Measurements from ENCODE around the gene MTFMT.
A peak's percentile ranks its signal among the peaks of the same experiment; 100 is the strongest.

The MTFMT gene

DNA sequence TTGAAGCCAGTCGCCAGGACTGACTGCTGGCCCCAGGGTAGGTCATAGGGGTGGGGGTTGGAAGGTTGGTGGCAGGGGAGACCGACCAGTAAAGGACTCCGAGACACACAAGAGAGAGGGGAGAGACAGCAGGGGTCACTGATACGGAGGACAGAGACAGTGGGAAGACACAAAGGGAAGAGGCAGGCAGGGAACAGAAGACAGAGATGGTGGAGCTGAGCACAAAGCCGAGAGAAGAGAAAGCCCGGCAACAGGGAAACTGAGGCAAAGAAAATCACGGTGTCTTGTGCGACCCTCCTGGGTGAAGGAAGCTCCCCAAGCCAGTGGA lies 37.8 kb upstream of the MTFMT start:
- H3K36me3 ChIP-seq (ENCODE audit: insufficient read depth, insufficient read length, low read length): peaks cover 27% of the 10 kb centered on the region
- peak overlapping the region; percentile 83 for H3K4me3 ChIP-seq (ENCODE audit: insufficient read length, low read depth)
- peak overlapping the region; percentile 84 for H3K9ac ChIP-seq (ENCODE audit: insufficient read length, low read depth)
- H3K4me1 ChIP-seq (ENCODE audit: insufficient read depth, insufficient read length): peaks cover 14% of the 10 kb centered on the region
- DNase-seq (ENCODE audit: low read depth, low spot score): no peak
- no peaks in the 10 kb centered on the region for H3K27me3 ChIP-seq (ENCODE audit: insufficient read depth, insufficient read length)
- TF ChIP-seq ZNF274 (IDR thresholded peaks at IDR 0.05; ENCODE audit: low read depth, low read length): no peak
- no peak for TF ChIP-seq SUZ12 (IDR thresholded peaks at IDR 0.05; ENCODE audit: extremely low read depth, insufficient read depth, insufficient read length)
- TF ChIP-seq YY1 (IDR thresholded peaks at IDR 0.05; ENCODE audit: insufficient read depth, insufficient read length): no peak
- no peaks in the 10 kb centered on the region for H3K9me3 ChIP-seq (ENCODE audit: insufficient read depth, low read length)

DNA sequence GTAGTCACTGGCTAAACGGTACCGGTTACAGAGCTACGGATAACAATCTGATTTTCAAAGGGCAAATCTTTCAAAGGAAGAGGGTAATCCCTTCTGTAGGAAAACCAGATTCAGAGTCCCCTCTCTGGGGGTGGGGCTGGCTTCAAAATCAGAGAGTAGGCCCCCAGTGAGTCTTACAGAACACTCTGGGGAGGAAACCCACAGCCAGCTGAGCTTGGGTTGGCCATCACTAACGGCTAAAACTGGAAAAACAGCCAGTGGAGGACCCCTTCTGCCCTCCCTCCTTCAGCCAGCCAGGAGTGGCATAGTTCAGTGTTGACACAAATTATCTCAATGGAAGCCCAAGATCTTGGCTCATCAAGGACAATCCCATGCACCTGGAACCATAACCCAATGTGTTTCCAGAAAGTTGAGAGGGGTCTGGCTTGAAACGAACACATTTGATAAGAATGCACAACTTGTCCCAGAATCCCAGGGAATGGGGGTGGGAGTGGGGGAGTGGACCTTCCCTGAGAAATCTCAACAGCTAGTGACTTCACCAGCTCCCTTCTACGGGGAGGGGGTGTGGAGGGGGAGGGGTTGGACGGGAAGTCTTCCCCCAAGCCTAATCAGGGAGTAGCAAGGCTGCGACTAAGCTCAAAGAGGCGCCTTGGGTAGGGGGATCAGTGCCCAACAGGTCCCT lies 37.3 kb upstream of the MTFMT start:
- Histone ChIP-seq H3K9me3 (ENCODE audit: insufficient read depth, low read length) (no peaks in the 10 kb centered on the region), H3K27me3 (ENCODE audit: insufficient read depth, insufficient read length) (no peaks in the 10 kb centered on the region), H3K4me1 (ENCODE audit: insufficient read depth, insufficient read length) (peaks cover 11% of the 10 kb centered on the region), H3K36me3 (ENCODE audit: insufficient read depth, insufficient read length, low read length) (peaks cover 31% of the 10 kb centered on the region), H3K4me3 (ENCODE audit: insufficient read length, low read depth) (peak overlapping the region; percentile 83), H3K9ac (ENCODE audit: insufficient read length, low read depth) (peak overlapping the region; percentile 84)
- no peak for TF ChIP-seq ZNF274 (IDR thresholded peaks at IDR 0.05; ENCODE audit: low read depth, low read length)
- no peak for TF ChIP-seq SUZ12 (IDR thresholded peaks at IDR 0.05; ENCODE audit: extremely low read depth, insufficient read depth, insufficient read length)
- TF ChIP-seq YY1 (IDR thresholded peaks at IDR 0.05; ENCODE audit: insufficient read depth, insufficient read length): no peak
- no peak for DNase-seq (ENCODE audit: low read depth, low spot score)

DNA sequence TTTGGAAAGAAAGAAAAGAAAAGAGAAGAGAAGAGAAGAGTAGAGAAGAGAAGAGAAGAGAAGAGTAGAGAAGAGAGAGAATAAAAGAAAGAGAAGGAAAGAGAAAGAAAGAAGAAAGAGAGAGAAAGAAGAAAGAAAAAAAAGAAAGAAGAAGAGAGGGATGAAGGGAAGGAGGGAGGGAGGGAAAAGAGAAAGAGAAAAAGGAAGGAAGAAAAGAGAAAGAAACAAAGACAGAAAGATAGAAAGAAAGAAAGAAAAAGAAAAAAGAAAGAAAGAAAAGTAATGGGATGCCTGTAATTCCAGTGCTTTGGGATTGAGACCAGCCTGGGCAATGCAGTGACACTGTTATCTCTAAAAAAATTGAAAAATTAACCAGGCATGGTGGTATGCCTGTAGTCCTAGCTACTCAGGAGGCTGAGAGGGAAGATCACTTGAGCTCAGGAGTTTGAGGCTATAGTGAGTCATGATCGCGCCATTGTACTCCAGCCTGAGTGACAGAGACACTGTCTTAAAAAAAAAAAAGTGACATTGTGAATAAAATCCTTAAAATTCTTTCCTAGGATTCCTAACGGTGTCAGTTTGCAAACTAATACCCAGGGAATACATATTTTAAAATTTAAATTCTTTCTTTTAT lies 36.7 kb upstream of the MTFMT start:
- no peak for DNase-seq (ENCODE audit: low read depth, low spot score)
- peak overlapping the region; percentile 83 for H3K4me3 ChIP-seq (ENCODE audit: insufficient read length, low read depth)
- peaks cover 8% of the 10 kb centered on the region for H3K4me1 ChIP-seq (ENCODE audit: insufficient read depth, insufficient read length)
- peak overlapping the region; percentile 84 for H3K9ac ChIP-seq (ENCODE audit: insufficient read length, low read depth)
- H3K9me3 ChIP-seq (ENCODE audit: insufficient read depth, low read length): no peaks in the 10 kb centered on the region
- peaks cover 34% of the 10 kb centered on the region for H3K36me3 ChIP-seq (ENCODE audit: insufficient read depth, insufficient read length, low read length)
- TF ChIP-seq SUZ12 (IDR thresholded peaks at IDR 0.05; ENCODE audit: extremely low read depth, insufficient read depth, insufficient read length): no peak
- no peak for TF ChIP-seq YY1 (IDR thresholded peaks at IDR 0.05; ENCODE audit: insufficient read depth, insufficient read length)
- TF ChIP-seq ZNF274 (IDR thresholded peaks at IDR 0.05; ENCODE audit: low read depth, low read length): no peak
- H3K27me3 ChIP-seq (ENCODE audit: insufficient read depth, insufficient read length): no peaks in the 10 kb centered on the region

DNA sequence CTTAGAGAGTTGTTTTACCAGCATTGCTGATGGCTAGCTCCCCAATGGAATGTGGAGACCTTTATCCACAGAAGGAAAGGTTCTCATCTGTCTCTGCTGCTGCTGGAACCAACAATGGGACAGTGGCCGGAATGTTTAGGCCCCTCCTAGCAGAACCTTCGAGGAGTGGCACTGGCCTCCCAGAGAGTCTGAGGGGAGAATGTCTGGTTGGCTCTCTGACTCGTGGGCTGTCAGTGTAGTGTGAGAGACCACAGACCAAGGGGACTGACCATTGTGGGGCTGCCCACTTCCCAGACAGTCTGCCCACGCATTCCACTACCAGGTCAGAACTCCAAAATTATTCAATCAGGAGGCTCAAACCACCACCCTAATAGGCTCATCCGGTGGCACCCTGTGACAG lies 33.3 kb upstream of the MTFMT start:
- no peak for TF ChIP-seq YY1 (IDR thresholded peaks at IDR 0.05; ENCODE audit: insufficient read depth, insufficient read length)
- no peak for TF ChIP-seq SUZ12 (IDR thresholded peaks at IDR 0.05; ENCODE audit: extremely low read depth, insufficient read depth, insufficient read length)
- no peak for TF ChIP-seq ZNF274 (IDR thresholded peaks at IDR 0.05; ENCODE audit: low read depth, low read length)
- Histone ChIP-seq H3K9ac (ENCODE audit: insufficient read length, low read depth) (no peak overlapping the region), H3K9me3 (ENCODE audit: insufficient read depth, low read length) (no peaks in the 10 kb centered on the region), H3K27me3 (ENCODE audit: insufficient read depth, insufficient read length) (no peaks in the 10 kb centered on the region), H3K36me3 (ENCODE audit: insufficient read depth, insufficient read length, low read length) (peaks cover 66% of the 10 kb centered on the region), H3K4me3 (ENCODE audit: insufficient read length, low read depth) (no peak overlapping the region), H3K4me1 (ENCODE audit: insufficient read depth, insufficient read length) (peaks cover 12% of the 10 kb centered on the region)
- DNase-seq (ENCODE audit: low read depth, low spot score): no peak

DNA sequence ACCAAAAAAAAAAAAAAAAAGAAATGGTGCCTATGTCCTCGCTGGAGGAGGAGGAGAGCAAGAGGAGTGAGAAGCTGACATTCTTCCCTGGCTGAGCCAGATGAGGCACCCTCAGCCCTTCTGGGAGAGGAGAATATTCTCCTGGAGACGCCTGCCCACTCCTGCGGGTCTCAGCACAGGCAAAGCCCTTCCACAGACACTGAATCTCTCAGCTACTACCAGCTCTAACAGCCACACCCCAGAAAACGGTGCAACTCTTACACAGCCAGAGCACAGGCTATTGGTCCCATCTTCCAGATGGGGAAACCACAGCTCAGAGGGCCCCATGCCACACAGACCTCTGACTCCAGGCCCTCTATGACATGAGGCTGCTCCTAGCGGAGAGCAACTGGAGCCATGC lies 32.6 kb upstream of the MTFMT start:
- peaks cover 12% of the 10 kb centered on the region for H3K4me1 ChIP-seq (ENCODE audit: insufficient read depth, insufficient read length)
- H3K27me3 ChIP-seq (ENCODE audit: insufficient read depth, insufficient read length): no peaks in the 10 kb centered on the region
- H3K9me3 ChIP-seq (ENCODE audit: insufficient read depth, low read length): no peaks in the 10 kb centered on the region
- H3K36me3 ChIP-seq (ENCODE audit: insufficient read depth, insufficient read length, low read length): peaks cover 72% of the 10 kb centered on the region
- TF ChIP-seq ZNF274 (IDR thresholded peaks at IDR 0.05; ENCODE audit: low read depth, low read length) (no peak), YY1 (IDR thresholded peaks at IDR 0.05; ENCODE audit: insufficient read depth, insufficient read length) (no peak), SUZ12 (IDR thresholded peaks at IDR 0.05; ENCODE audit: extremely low read depth, insufficient read depth, insufficient read length) (no peak)
- DNase-seq (ENCODE audit: low read depth, low spot score): no peak
- H3K9ac ChIP-seq (ENCODE audit: insufficient read length, low read depth): no peak overlapping the region
- H3K4me3 ChIP-seq (ENCODE audit: insufficient read length, low read depth): no peak overlapping the region

DNA sequence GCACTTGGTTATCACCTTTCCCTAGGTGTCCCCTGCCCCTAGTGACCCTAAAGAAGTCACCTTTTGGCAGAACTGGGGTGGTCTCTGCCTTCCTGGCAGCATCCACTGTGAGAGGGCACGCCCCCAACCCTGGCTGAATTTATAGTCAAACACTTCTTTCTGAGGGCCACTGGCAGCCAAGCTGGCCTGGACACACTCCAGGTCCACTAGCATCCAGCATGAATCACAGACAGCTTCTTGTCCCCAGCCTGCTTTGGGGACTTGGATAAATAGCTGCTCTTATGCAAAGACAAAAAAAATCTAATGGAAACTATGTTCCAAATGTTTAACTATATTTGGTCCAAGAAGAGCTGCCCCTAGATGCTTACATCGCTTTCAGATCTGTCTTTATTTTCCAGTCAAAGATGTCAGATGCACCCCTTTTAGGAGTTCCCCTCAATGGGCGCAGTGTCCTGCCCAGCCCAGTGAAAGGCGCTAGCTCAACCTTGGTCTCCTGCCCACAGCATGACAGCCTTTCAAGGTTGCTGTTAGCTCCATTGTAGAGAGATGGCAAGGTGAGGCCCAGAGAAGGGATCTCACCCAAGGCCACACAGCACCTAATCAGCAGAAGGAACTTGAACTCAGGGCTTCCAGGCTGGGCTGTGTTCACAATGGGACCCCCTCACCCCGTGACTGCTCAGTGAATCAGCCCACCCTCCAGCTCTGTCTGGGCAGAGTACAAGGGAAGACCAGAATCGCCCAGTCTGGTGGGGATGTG lies 31.4 kb upstream of the MTFMT start:
- no peaks in the 10 kb centered on the region for H3K27me3 ChIP-seq (ENCODE audit: insufficient read depth, insufficient read length)
- H3K9me3 ChIP-seq (ENCODE audit: insufficient read depth, low read length): no peaks in the 10 kb centered on the region
- no peak overlapping the region for H3K9ac ChIP-seq (ENCODE audit: insufficient read length, low read depth)
- H3K4me1 ChIP-seq (ENCODE audit: insufficient read depth, insufficient read length): peaks cover 12% of the 10 kb centered on the region
- H3K36me3 ChIP-seq (ENCODE audit: insufficient read depth, insufficient read length, low read length): peaks cover 85% of the 10 kb centered on the region
- TF ChIP-seq ZNF274 (IDR thresholded peaks at IDR 0.05; ENCODE audit: low read depth, low read length): no peak
- TF ChIP-seq SUZ12 (IDR thresholded peaks at IDR 0.05; ENCODE audit: extremely low read depth, insufficient read depth, insufficient read length): no peak
- TF ChIP-seq YY1 (IDR thresholded peaks at IDR 0.05; ENCODE audit: insufficient read depth, insufficient read length): no peak
- H3K4me3 ChIP-seq (ENCODE audit: insufficient read length, low read depth): no peak overlapping the region
- DNase-seq (ENCODE audit: low read depth, low spot score): no peak

Measured in NT2/D1 (cell line).